Measurements from ENCODE around the gene PILRA.
"Not testable (repeated sequence)": the region's sequence is repeated elsewhere in the genome, so short reads cannot be mapped to it uniquely, and the experiment has no call there.

Gene PILRA

DNA sequence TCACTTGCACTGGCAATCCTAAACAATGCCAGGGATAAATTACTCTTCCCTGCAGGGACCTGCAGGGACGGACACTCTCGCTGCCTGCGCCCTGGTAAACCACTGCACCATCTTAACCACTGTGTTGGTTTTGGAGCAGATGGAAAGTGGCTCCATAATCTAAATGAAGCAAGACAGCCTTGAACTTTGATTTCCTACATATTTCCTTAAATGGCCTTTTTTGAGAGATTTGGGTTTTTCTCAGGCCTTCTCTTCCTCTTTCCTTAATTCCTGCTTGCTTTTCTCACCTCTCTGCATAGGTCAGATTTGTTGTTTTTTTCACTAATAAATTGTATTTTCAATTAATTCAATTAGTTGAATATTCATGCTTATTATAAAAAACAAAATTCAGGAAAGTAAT is 2.8 kb downstream of the PILRA start:
- no peak for DNase-seq (ENCODE audit: extremely low read depth in 1 of 2, low read depth in 1 of 2)

DNA sequence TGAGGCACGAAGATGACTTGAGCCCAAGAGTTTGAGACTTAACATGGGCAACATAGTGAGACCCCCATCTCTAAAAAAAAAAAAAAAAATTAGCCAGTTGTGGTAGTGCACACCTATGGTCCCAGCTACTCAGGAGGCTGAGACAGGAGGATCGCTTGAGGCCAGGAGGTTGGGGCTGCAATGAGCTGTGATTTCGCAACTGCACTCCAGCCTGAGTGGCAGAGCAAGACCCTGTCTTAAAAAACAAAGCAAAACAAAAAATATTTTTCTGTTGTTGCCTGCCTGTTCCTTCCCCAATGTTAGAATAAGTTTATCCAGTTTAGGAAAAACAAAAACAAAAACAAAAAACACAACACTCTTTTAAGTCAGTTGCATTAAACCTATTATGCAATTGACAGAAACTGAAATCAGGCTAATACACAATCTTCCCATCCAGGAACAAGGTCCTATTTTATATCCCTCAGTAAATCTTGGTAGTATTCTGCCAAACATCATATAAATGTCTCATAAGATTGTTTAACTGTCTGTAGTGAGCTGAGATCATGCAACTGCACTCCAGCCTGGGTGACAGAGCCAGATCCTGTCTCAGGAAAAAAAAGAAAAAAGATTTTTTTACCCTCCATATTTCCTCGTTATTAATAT is 4.9 kb downstream of the PILRA start:
- DNase-seq (ENCODE audit: extremely low read depth in 1 of 2, low read depth in 1 of 2), result no peak

DNA sequence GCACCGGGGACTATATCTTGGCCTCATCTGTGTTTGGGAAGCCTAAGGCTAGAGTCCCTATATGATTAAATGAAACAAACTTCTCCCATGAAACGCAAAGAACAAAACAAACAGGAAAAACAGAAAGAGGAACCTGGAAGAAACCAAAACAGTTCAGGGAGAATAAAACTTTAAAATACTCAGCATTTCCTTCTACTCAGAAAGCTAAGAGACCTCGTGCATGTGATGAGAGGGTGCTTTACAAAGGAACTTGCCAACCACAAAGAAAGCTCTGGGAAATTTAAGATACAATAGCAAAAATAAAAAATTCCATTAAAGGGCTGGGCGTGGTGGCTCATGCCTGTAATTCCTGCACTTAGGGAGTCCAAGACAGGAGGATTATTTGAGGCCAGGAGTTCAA is 6.9 kb downstream of the PILRA start:
- DNase-seq (ENCODE audit: extremely low read depth in 1 of 2, low read depth in 1 of 2), result no peak

DNA sequence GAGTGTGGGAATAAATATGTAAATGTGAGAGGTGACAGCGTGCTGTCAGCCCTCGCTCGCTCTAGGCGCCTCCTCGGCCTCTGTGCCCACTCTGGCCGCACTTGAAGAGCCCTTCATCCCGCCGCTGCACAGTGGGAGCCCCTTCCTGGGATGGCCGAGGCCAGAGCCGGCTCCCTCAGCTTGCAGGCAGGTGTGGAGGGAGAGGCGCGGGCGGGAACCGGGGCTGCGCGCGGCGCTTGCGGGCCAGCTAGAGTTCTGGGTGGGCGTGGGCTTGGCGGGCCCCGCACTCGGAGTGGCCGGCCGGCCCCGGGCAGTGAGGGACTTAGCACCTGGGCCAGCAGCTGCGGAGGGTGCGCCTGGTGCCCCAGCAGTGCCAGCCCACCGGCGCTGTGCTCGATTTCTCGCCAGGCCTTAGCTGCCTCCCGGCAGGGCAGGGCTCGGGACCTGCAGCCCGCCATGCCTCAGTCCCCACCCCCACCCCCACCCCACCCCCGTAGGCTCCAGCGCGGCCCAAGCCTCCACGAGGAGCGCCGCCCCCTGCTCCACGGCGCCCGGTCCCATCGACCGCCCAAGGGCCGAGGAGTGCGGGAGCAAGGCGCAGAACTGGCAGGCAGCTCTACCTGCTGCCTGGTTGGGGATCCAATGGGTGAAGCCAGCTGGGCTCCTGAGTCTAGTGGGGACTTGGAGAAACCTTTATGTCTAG is 8.4 kb downstream of the PILRA start:
- DNase-seq (ENCODE audit: extremely low read depth in 1 of 2, low read depth in 1 of 2), result not testable (repeated sequence)

DNA sequence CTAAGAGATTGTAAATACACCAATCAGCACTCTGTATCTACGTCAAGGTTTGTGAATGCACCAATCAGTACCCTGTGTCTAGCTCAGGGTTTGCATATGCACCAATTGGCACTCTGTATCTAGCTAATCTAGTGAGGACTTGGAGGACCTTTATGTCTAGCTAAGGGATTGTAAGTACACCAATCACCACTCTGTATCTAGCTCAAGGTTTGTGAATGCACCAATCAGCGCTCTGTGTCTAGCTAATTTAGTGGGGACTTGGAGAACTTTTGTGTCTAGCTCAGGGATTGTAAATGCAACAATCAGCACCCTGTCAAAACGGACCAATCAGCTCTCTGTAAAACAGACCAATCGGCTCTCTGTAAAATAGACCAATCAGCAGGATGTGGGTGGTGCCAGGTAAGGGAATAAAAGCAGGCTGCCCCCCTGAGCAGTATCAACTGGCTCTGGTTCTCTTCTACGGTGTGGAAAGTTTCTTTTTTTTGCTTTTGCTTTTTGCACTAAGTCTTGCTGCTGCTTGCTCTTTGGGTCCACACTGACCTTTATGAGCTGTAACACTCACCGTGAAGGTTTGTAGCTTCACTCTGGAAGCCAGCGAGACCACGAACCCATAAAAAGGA is 9.1 kb downstream of the PILRA start:
- DNase-seq (ENCODE audit: extremely low read depth in 1 of 2, low read depth in 1 of 2), result not testable (repeated sequence)

GRCh38 chr7:100384628-100385294 is 11.5 kb downstream of the PILRA start:
- DNase-seq (ENCODE audit: extremely low read depth in 1 of 2, low read depth in 1 of 2), result no peak

DNA sequence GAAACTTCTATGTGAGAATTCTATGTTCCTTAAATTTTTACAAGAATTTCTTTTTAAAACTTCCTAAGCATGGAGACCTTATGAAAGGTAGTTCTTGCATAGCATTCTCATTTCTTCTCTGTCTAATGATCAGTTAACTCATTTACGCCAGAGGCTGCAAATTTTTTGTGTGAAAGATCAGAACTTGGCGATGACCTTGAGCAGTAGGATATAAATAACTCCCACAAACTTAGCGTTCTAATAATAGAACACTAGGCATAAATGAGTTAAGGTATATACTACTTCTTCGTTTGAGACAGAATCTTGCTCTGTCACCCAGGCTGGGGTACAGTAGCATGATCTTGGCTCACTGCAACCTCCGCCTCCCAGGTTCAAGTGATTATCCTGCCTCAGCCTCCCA is 13.7 kb downstream of the PILRA start:
- no peak for DNase-seq (ENCODE audit: extremely low read depth in 1 of 2, low read depth in 1 of 2)

GRCh38 chr7:100387695-100388094 is 14.4 kb downstream of the PILRA start:
- DNase-seq (ENCODE audit: extremely low read depth in 1 of 2, low read depth in 1 of 2), result no peak

GRCh38 chr7:100389437-100390088 is 16.3 kb downstream of the PILRA start:
- DNase-seq (ENCODE audit: extremely low read depth in 1 of 2, low read depth in 1 of 2), result no peak

DNA sequence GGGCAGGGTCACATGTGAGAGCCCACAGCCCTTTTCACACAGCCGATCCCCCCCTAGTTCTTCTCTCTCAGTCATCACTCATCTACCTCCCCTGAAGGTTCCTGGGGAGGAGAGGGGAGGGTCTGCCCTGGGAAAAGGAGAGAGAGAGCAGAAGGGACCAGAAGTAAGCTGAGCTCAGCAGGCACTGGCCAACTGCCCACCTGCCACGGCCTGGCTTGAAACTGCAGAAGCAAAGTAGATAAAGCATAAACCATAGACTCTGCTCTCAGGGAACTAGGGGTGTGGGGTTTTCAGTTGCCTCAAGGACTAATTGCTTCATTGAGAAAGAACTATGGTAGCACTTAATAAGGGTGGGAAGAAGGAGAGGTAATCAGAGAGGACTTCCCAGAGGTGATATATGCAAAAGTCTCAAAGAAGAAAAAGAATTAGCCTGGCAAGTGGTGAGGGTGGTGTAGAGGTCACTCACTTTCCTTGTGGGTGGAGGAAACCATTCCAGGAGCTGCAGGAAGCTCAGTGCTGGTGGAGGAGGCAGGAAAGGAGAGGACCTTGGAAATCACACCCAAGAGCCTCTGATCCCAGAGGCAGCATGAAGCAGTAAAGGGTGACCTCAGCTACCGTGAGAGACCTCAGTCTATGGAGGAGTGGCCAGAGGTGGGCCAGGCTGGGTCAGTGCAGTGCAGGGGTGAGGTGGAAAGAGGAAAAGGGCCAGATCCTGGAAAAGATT is 17.2 kb downstream of the PILRA start:
- no peak for DNase-seq (ENCODE audit: extremely low read depth in 1 of 2, low read depth in 1 of 2)

DNA sequence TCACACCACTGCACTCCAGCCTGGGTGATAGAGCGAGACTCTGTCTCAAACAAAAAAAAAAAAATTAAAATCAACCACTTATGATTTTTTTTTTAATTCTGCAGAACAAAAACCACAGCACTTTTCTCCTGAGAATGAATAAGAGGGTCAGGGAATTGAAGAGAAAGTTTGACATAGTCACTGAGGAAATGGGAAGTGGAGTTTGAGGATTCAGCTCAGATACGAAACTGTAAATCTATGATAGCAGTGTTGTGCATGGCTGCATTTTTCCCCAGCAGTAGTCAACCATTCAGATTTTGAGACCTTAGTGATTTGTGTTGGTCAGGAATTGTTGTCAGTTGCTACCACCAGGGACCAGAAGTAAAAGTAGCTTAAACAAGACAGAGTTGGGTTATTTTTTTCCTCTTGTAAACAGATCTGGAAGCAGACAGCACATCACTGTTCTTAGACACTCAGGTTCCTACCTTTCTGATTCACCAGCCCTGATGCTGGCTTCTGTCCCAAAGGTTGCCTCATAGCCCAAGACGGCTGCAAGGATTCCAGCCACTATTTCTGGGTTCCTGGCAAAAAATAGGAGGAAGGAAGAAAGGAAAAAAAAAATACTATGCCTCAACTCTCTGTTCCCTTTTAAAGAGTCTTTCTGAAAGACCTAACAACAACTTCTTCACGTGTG is 20.1 kb downstream of the PILRA start:
- no peak for DNase-seq (ENCODE audit: extremely low read depth in 1 of 2, low read depth in 1 of 2)

- no peak for DNase-seq (ENCODE audit: extremely low read depth in 1 of 2, low read depth in 1 of 2)
Measured at GRCh38 chr7:100394077-100394476, 20.8 kb downstream of the PILRA start.

DNA sequence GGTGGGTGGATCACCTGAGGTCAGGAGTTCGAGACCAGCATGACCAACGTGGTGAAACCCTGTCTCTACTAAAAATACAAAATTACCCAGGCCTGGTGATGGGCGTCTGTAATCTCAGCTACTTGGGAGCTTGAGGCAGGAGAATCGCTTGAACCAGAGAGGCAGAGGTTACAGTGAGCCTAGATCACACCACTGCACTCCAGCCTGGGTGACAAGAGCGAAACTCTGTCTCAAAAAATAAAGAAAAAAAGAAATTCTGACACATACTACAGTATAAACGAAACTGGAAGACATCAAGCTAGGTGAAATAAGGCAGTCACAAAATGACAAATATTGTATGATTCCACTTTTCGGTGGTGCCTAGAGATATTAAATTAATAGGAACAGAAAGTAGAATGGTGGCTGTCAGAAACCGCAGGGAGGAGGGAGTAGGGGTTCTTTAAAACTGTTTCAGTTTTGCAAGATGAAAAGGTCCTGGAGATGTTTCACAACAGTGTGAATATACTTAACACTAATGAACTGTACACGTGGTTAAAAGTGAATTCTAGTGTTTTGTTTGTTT is 23.2 kb downstream of the PILRA start:
- peak in 1 of 2 donors; percentile 60 for DNase-seq (ENCODE audit: extremely low read depth in 1 of 2, low read depth in 1 of 2)

- no peak for DNase-seq (ENCODE audit: extremely low read depth in 1 of 2, low read depth in 1 of 2)
Measured at GRCh38 chr7:100397315-100398081, 24.2 kb downstream of the PILRA start.

DNA sequence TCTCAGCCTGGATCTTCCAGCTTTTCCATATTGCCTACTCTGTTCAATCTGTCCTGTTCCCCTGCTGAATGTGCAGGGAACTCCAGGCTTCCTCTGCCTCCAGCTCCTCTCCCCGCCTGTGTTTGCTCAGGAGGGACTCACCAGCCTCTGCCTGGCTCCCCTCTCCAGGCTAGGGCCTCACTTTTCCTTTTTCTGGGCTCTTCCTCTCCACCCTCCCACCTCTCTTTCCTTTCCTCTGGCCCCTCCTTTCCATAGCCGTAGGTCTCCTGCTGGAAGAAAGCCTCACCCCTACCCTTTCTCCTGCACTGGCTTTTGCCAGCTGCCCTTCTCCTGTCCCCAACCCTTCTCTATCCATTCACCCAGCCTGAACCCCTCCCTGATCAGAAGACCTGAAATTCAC is 25.0 kb downstream of the PILRA start:
- no peak for DNase-seq (ENCODE audit: extremely low read depth in 1 of 2, low read depth in 1 of 2)

DNA sequence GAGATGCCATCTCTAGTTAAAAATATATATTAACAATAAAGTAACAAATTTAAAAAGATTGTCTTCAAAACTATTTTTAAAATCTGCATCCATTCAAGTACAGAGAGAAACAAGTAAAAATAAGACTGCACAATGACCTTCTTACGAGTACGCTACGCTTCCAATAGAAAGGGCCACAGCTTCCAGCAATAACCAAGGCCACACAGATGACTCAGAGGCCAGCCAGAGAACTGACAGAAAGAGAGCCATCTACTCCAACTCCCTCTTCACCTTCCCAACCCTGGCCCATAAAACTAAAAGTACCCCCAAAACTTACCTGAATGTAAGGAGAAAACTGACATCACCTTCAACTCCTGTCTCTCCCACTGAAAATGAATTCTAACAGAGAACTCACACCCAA is 26.8 kb downstream of the PILRA start:
- no peak for DNase-seq (ENCODE audit: extremely low read depth in 1 of 2, low read depth in 1 of 2)

DNA sequence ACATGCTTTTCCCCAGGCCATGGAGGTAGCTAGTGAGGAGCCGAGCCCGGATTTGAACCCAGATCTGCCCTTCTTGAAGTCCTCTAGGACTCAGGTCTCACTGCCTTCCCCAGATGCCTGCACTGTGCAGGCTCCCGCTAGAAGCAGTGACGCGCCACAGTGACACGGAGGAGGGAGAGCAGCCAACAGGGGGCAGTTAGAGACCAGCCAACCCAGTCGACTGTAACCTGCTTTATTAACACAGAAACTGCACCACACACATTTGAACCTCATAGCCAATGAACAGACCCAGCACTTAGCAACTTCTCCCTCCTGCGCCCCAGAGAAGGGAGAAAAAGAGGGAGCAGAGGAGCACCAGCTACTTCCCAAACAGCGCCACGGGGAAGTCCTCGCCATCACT is 27.4 kb downstream of the PILRA start:
- DNase-seq (ENCODE audit: extremely low read depth in 1 of 2, low read depth in 1 of 2), result no peak

GRCh38 chr7:100401811-100402210 is 28.5 kb downstream of the PILRA start:
- no peak for DNase-seq (ENCODE audit: extremely low read depth in 1 of 2, low read depth in 1 of 2)

DNA sequence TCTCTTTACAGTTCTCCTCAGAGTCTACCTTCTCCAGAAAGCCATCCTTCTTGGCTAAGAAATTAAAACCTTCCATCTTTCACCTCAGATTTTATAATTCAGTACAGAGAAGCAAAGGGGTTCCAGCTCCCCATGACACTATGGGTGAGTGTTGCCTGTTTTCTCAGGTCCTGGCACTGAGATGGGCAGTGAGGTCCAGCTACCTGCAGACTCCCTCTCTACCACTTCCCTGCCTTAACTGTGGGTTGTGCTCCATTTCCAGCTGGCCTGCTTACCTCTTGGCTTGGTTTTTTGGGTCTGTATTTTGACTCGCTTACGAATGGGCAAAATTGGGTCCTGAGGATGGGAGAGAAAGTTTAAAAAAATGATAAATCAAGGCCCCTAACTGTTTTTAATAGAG is 29.0 kb downstream of the PILRA start:
- DNase-seq (ENCODE audit: extremely low read depth in 1 of 2, low read depth in 1 of 2), result no peak

All from stimulated activated CD8-positive, alpha-beta memory T cell treated with anti-CD3 and anti-CD28 coated beads, Interleukin-7, amount 100 ng/mL, for 48 hours (primary cell).